ENCODE measurements around the gene KLK4.

The KLK4 gene

DNA sequence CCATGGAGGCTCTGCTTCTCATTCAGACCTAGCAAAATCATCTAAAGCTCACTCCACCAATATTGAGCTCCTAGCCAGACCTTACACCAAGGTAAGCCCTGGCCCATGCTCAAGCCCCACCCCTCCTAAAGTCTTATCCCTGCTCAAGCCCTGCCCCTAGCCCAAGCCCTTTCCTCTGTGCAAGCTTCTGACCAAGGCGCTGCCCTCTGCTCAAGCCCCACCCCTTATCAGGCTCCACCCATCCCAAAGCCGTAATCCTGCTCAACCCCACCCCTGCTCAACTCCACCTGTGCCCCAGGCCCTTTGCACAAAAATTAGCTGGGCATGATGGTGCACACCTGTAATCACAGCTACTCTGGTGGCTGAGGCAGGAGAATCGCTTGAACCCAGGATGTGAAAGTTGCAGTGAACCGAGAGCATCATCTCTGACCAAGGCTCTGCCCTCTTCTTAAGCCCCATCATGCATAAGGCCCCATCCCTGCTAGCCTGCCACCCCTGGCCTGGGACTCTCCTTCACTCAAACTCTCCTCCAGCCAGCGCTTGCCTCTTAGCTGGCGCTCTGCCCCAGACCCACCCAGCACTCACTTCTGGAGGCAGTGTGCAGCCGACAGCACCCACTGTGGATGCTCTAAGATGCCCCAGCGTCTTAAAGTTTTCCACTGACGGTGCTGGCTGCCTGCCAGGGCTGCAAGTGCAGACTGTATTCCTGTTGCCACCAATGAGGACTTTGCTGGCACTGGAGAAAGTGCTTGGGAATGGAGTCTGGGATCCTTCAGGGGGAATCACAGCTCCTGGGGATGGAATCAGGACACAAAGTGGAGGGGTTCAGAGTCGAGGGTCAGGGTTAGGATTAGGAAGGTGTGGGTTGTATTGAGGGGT, 16.5 kb downstream of the KLK4 start:
- TF ChIP-seq, protein P1, sequence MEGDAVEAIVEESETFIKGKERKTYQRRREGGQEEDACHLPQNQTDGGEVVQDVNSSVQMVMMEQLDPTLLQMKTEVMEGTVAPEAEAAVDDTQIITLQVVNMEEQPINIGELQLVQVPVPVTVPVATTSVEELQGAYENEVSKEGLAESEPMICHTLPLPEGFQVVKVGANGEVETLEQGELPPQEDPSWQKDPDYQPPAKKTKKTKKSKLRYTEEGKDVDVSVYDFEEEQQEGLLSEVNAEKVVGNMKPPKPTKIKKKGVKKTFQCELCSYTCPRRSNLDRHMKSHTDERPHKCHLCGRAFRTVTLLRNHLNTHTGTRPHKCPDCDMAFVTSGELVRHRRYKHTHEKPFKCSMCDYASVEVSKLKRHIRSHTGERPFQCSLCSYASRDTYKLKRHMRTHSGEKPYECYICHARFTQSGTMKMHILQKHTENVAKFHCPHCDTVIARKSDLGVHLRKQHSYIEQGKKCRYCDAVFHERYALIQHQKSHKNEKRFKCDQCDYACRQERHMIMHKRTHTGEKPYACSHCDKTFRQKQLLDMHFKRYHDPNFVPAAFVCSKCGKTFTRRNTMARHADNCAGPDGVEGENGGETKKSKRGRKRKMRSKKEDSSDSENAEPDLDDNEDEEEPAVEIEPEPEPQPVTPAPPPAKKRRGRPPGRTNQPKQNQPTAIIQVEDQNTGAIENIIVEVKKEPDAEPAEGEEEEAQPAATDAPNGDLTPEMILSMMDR (IDR thresholded peaks at IDR 0.05; ENCODE audit: insufficient read depth, low read length, poor library complexity, severe bottlenecking) = no peak
- peak; percentile 30 for DNase-seq (ENCODE audit: extremely low read depth, insufficient read length)
- H3K4me3 ChIP-seq (replicated peaks; ENCODE audit: low read depth, low read length) = no peak overlapping the region

DNA sequence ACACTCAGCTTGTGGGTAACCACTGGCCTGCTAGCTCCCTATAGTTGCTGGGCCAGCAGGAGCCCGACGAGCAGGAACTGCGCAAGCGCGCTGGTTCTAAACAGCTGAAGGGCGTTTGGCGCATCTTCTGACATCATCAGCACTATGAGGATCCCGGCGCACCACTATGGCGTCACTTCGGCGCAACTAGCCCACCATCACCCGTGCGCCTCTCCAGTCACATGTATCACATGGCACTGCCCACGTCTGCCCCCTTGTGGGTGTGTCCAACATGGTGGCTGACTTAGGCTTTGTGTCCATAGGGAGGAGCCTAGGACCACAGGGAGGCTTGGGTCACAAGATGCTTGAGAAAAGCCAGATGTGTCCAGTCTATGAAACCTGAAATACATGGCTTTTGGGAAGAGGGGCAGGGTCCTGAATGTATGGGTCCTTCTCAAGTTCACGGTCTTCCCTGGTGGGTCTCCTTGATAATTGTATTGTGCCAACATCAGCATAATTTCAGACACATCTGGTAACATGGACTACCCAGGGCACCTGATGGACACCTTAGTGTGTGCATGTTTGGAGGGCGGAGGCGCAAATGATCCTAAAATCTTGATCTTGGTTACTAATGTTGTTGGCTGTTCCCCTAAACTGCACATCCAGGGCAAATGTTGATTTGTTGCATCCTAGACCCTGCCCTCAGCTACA, 18.0 kb downstream of the KLK4 start:
- H3K4me3 ChIP-seq (replicated peaks; ENCODE audit: low read depth, low read length) = no peak overlapping the region
- DNase-seq (ENCODE audit: extremely low read depth, insufficient read length) = no peak
- H3K27me3 ChIP-seq (replicated peaks; ENCODE audit: control insufficient read depth, insufficient read depth, low read length) = no peaks in the 10 kb centered on the region
- H3K36me3 ChIP-seq (ENCODE audit: control insufficient read depth, insufficient read depth, low read length) = no peaks in the 10 kb centered on the region
- TF ChIP-seq, protein P1 (IDR thresholded peaks at IDR 0.05; ENCODE audit: insufficient read depth, low read length, poor library complexity, severe bottlenecking) = peak; percentile 20

More for the DNA sequence above, 16.5 kb downstream of the KLK4 start:
- Histone ChIP-seq H3K27me3 (replicated peaks; ENCODE audit: control insufficient read depth, insufficient read depth, low read length) (no peaks in the 10 kb centered on the region), H3K36me3 (ENCODE audit: control insufficient read depth, insufficient read depth, low read length) (no peaks in the 10 kb centered on the region)

DNA sequence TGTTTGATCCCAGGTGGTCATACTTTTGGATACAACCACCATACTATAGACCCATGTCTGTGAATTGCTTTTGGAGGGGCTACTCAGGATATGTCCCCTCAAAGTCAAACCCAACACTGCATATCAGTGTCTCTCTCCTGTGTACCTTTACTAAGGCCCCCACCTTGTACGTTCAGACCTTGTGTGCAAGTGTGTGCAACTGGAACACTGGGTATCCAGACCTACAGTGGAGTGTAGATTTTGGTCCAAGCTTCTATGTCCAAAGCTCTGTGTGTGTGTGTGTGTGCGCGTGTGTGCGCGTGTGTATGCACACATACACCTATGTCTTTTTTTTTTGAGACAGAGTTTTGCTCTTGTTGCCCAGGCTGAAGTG, 20.0 kb downstream of the KLK4 start:
- Histone ChIP-seq H3K27me3 (replicated peaks; ENCODE audit: control insufficient read depth, insufficient read depth, low read length) (no peaks in the 10 kb centered on the region), H3K4me3 (replicated peaks; ENCODE audit: low read depth, low read length) (no peak overlapping the region), H3K36me3 (ENCODE audit: control insufficient read depth, insufficient read depth, low read length) (no peaks in the 10 kb centered on the region)
- no peak for DNase-seq (ENCODE audit: extremely low read depth, insufficient read length)
- TF ChIP-seq, protein P1 (IDR thresholded peaks at IDR 0.05; ENCODE audit: insufficient read depth, low read length, poor library complexity, severe bottlenecking) = no peak

DNA sequence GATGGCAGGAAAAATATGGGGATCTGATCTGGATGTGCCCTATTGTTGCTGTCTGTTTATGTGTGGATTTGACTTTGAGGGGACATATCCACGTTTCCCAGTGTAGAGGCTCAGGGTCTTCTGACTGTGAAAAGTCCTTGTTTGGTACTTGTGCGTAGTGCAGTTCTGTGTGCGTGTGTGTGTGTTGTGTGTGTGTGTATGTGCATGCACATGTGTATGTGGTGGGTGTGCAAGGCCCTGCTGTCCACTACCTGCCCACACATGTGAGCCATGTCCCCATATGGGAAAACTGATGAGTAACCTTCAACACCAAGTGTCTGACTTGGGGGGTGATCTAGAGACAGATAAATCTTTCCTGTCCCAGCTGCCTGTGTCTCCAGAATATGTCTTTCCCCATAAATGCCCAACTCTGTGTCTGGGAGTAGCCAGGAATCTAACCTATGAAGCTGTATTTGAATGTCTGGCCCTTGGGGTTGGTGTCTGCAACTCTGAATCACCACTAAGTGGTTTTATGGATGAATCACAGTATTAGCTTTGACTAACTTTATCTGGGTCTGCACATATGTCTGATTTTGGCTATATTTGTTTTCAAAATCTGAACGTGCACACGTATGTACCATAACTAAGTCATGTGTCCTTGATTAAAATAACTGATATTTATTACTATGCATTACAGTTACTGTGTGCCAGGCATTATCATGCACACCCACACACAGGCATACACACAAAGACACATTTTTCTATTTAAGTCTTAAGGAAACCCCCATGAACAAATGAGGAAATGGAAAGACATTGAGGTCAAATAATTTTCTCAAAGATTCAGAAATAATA, 20.6 kb downstream of the KLK4 start:
- TF ChIP-seq, protein P1 (IDR thresholded peaks at IDR 0.05; ENCODE audit: insufficient read depth, low read length, poor library complexity, severe bottlenecking) = no peak
- peak; percentile 41 for DNase-seq (ENCODE audit: extremely low read depth, insufficient read length)
- Histone ChIP-seq H3K27me3 (replicated peaks; ENCODE audit: control insufficient read depth, insufficient read depth, low read length) (no peaks in the 10 kb centered on the region), H3K4me3 (replicated peaks; ENCODE audit: low read depth, low read length) (no peak overlapping the region), H3K36me3 (ENCODE audit: control insufficient read depth, insufficient read depth, low read length) (no peaks in the 10 kb centered on the region)

DNA sequence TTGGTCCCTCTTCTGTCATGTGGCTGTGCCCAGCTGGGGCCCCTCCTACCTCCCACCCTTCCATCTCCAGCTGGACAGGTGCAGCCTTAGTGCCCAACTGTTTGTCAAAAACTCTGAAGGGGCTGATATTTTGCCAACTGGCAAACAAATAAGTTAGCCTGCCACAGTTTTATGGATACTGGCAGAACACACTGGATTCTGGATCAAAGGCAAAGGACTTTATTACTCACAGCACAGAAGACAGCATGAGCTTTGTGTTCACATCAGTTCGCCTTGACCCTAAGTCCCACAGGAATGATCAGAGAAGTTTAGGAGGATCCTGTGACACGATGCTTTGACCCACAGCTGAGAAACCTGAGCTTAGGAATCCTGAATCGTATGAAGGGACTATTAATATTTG, 21.6 kb downstream of the KLK4 start:
- Histone ChIP-seq H3K27me3 (replicated peaks; ENCODE audit: control insufficient read depth, insufficient read depth, low read length) (no peaks in the 10 kb centered on the region), H3K36me3 (ENCODE audit: control insufficient read depth, insufficient read depth, low read length) (no peaks in the 10 kb centered on the region), H3K4me3 (replicated peaks; ENCODE audit: low read depth, low read length) (no peak overlapping the region)
- DNase-seq (ENCODE audit: extremely low read depth, insufficient read length) = no peak
- TF ChIP-seq, protein P1 (IDR thresholded peaks at IDR 0.05; ENCODE audit: insufficient read depth, low read length, poor library complexity, severe bottlenecking) = no peak

Data from GM06990 (cell line).